ENCODE data around the gene HEPN1. TPM values are rescaled to one million over a fixed set of nuclear protein-coding genes. Genes with fewer than 3 reads are reported as not detected.

HEPN1 gene
- total and polyA plus RNA-seq, 4 donors: not detected

GRCh38 chr11:124876818-124877630 lies 42.0 kb upstream of the HEPN1 start:
- Histone ChIP-seq H3K9ac (ENCODE audit: insufficient read depth in 1 of 2, low read length in 2 of 2) (peak overlapping the region; percentile 44 to 47), H3K9me3 (ENCODE audit: control insufficient read depth in 4 of 4, insufficient read depth in 3 of 4, low read length in 3 of 4) (no peaks in the 10 kb centered on the region)
- DNase-seq: no peak

DNA sequence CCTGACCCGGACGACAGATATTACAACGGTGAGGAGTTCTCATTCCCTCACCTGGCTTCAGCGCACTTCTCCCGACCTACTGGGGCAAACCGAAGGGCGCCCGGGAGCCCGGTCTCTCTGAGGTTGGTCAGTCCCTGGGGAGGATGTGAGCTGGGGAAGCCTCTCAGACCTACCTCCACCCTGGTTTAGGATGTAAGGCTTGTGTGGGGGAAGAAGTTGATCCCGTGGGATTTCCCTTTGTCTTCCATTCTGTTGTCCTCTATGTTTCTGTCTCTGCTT lies 41.5 kb upstream of the HEPN1 start:
- peak overlapping the region in 1 of 2 donors; percentile 37 for H3K9ac ChIP-seq (ENCODE audit: insufficient read depth in 1 of 2, low read length in 2 of 2)
- WGBS, 2 donors: 34 to 36% methylated on average over 10 of the region's 10 CpGs

More at GRCh38 chr11:124876818-124877630, 42.0 kb upstream of the HEPN1 start:
- H3K4me3 ChIP-seq: peak overlapping the region; percentile 22
- peaks cover 0 to 19% (median 3%) of the 10 kb centered on the region in 5 donors for H3K4me1 ChIP-seq (ENCODE audit: control insufficient read depth in 5 of 5, insufficient read depth in 5 of 5, low read length in 5 of 5)
- H3K27me3 ChIP-seq (ENCODE audit: control insufficient read depth in 3 of 3, insufficient read depth in 3 of 3, low read length in 2 of 3): peaks cover 0 to 22% (median 7%) of the 10 kb centered on the region in 3 donors
- WGBS, 2 donors: 10 to 14% methylated on average over 30 of the region's 30 CpGs
- H3K36me3 ChIP-seq (ENCODE audit: control insufficient read depth in 4 of 4, insufficient read depth in 4 of 4, low read length in 4 of 4): no peaks in the 10 kb centered on the region
- TF ChIP-seq CTCF (IDR thresholded peaks at IDR 0.05; ENCODE audit: control extremely low read depth, extremely low read depth): no peak
- peak overlapping the region in 1 of 2 donors; percentile 20 for H3K27ac ChIP-seq (ENCODE audit: low read depth in 1 of 2, low read length in 1 of 2)
- ATAC-seq (ENCODE audit: insufficient read depth, low FRiP score): no peak

DNA sequence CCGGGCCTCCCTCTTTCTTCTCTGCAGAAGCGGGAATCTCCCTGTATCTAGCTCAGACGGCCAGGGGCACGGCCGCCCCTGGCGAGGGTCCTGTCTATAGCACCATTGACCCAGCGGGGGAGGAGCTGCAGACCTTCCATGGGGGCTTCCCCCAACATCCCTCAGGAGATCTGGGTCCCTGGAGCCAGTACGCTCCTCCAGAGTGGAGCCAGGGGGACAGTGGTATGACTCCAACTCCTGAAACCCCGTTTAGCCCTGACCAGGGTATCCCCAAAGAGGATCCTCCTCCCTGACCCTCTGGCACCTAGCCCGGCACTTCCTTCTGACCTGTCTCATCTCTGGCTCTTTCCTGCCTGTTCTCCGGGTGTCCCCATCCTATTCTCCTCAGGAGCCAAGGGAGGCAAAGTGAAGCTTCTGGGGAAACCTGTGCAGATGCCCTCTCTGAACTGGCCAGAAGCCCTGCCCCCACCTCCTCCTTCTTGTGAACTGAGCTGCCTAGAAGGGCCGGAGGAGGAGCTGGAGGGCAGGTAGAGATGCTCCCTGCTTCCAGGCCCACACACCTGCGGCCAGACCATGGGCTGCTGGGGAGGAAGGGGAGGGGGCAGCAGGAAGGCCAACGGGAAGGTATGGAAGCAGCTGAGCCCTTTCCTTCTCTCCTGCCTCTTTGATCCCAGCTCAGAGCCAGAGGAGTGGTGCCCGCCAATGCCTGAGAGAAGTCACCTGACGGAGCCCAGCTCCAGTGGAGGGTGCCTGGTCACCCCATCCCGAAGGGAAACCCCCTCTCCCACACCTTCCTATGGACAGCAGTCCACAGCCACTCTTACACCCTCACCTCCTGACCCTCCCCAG lies 40.9 kb upstream of the HEPN1 start:
- WGBS, 2 donors: 65 to 70% methylated on average over 17 of the region's 17 CpGs
- ATAC-seq (ENCODE audit: insufficient read depth, low FRiP score): no peak
- Histone ChIP-seq H3K4me3 (no peak overlapping the region), H3K9me3 (ENCODE audit: control insufficient read depth in 4 of 4, insufficient read depth in 3 of 4, low read length in 3 of 4) (no peaks in the 10 kb centered on the region), H3K36me3 (ENCODE audit: control insufficient read depth in 4 of 4, insufficient read depth in 4 of 4, low read length in 4 of 4) (no peaks in the 10 kb centered on the region), H3K27me3 (ENCODE audit: control insufficient read depth in 3 of 3, insufficient read depth in 3 of 3, low read length in 2 of 3) (peaks cover 0 to 10% (median 3%) of the 10 kb centered on the region in 3 donors), H3K9ac (ENCODE audit: insufficient read depth in 1 of 2, low read length in 2 of 2) (peak overlapping the region in 1 of 2 donors; percentile 37), H3K4me1 (ENCODE audit: control insufficient read depth in 5 of 5, insufficient read depth in 5 of 5, low read length in 5 of 5) (peaks cover 0 to 19% (median 3%) of the 10 kb centered on the region in 5 donors), H3K27ac (ENCODE audit: low read depth in 1 of 2, low read length in 1 of 2) (no peak overlapping the region)
- TF ChIP-seq CTCF (IDR thresholded peaks at IDR 0.05; ENCODE audit: control extremely low read depth, extremely low read depth): no peak
- DNase-seq: no peak

More for the DNA sequence above, 41.5 kb upstream of the HEPN1 start:
- peaks cover 0 to 16% (median 7%) of the 10 kb centered on the region in 3 donors for H3K27me3 ChIP-seq (ENCODE audit: control insufficient read depth in 3 of 3, insufficient read depth in 3 of 3, low read length in 2 of 3)
- H3K9me3 ChIP-seq (ENCODE audit: control insufficient read depth in 4 of 4, insufficient read depth in 3 of 4, low read length in 3 of 4): no peaks in the 10 kb centered on the region
- no peaks in the 10 kb centered on the region for H3K36me3 ChIP-seq (ENCODE audit: control insufficient read depth in 4 of 4, insufficient read depth in 4 of 4, low read length in 4 of 4)
- DNase-seq (no peak), ATAC-seq (ENCODE audit: insufficient read depth, low FRiP score) (no peak)
- no peak overlapping the region for H3K4me3 ChIP-seq
- peaks cover 0 to 19% (median 3%) of the 10 kb centered on the region in 5 donors for H3K4me1 ChIP-seq (ENCODE audit: control insufficient read depth in 5 of 5, insufficient read depth in 5 of 5, low read length in 5 of 5)
- no peak for TF ChIP-seq CTCF (IDR thresholded peaks at IDR 0.05; ENCODE audit: control extremely low read depth, extremely low read depth)
- no peak overlapping the region for H3K27ac ChIP-seq (ENCODE audit: low read depth in 1 of 2, low read length in 1 of 2)

All from lung (tissue), 12 donors.